ENCODE measurements around the gene ZNF516.

Gene ZNF516

DNA sequence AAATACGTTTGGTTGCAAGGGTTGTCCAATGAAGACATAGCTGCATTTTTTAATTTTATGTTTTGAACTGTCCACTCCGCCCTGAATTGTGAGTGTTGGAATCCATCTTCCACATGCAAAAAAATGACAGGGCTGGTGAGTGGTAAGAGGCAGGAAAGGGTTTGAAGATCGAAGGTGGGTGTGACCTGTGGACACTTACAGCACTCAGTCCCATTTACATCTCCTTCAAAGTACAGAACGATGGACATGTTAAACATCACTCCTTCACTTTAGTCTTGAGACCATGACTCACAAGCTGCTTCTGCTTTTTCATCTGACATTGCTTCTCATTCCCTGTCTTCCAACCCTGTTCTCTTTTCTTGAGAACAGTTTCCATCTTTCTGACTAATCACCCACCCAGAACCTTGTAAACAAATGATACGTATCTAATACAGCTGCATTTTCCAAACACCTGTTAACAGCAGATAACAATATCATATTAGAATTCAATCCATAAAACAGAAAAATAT is 179.3 kb downstream of the ZNF516 start:
- H3K4me3 ChIP-seq (ENCODE audit: low read length), result no peak overlapping the region
- TF ChIP-seq, protein P1, sequence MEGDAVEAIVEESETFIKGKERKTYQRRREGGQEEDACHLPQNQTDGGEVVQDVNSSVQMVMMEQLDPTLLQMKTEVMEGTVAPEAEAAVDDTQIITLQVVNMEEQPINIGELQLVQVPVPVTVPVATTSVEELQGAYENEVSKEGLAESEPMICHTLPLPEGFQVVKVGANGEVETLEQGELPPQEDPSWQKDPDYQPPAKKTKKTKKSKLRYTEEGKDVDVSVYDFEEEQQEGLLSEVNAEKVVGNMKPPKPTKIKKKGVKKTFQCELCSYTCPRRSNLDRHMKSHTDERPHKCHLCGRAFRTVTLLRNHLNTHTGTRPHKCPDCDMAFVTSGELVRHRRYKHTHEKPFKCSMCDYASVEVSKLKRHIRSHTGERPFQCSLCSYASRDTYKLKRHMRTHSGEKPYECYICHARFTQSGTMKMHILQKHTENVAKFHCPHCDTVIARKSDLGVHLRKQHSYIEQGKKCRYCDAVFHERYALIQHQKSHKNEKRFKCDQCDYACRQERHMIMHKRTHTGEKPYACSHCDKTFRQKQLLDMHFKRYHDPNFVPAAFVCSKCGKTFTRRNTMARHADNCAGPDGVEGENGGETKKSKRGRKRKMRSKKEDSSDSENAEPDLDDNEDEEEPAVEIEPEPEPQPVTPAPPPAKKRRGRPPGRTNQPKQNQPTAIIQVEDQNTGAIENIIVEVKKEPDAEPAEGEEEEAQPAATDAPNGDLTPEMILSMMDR (conservative IDR thresholded peaks at IDR 0.05; ENCODE audit: low read length), result no peak
- no peak for DNase-seq (ENCODE audit: low read depth)

DNA sequence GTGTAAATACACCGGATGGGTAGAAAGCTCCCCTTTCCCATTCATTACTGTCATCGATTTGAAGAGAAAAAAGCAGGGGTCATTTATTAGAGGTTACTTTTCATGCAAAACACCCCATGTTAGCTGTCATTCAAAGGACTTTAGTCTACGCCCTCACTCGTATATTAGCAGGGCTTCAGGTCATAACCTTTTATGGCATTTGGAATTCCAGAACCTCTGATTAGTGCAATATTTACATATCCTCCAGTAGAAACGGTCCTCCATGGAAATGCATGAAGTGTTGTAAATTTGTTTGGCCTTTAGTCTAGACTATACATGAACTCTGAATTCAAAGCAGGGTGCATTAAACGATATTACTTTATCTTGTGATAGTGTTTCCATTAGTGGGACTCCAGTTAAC is 180.5 kb downstream of the ZNF516 start:
- TF ChIP-seq, protein P1 (conservative IDR thresholded peaks at IDR 0.05; ENCODE audit: low read length), result no peak
- H3K4me3 ChIP-seq (ENCODE audit: low read length), result no peak overlapping the region
- no peak for DNase-seq (ENCODE audit: low read depth)

DNA sequence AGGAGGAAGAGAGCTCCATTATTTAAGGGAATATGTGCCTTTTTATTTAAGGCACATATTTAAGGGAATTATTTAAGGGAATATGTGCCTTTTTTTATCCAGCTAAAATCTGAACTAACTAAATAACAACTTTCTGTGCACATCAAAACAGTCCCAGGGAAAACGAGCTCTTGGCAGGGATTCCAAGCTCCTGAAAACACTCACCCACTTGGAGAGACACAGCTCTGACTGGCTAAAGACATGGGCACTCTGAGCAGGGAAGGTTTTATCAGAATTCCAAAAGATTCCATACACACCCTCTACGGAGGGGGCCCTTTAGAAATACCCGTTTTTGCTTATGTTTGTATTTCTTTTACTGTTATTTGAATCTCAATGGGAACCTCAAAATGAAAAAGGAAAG is 181.0 kb downstream of the ZNF516 start:
- no peak for DNase-seq (ENCODE audit: low read depth)
- no peak overlapping the region for H3K4me3 ChIP-seq (ENCODE audit: low read length)
- TF ChIP-seq, protein P1 (conservative IDR thresholded peaks at IDR 0.05; ENCODE audit: low read length), result no peak
